ENCODE data around the gene BORCS6.
"Not testable (repeated sequence)": the region's sequence is repeated elsewhere in the genome, so short reads cannot be mapped to it uniquely, and the experiment has no call there.

BORCS6 gene

DNA sequence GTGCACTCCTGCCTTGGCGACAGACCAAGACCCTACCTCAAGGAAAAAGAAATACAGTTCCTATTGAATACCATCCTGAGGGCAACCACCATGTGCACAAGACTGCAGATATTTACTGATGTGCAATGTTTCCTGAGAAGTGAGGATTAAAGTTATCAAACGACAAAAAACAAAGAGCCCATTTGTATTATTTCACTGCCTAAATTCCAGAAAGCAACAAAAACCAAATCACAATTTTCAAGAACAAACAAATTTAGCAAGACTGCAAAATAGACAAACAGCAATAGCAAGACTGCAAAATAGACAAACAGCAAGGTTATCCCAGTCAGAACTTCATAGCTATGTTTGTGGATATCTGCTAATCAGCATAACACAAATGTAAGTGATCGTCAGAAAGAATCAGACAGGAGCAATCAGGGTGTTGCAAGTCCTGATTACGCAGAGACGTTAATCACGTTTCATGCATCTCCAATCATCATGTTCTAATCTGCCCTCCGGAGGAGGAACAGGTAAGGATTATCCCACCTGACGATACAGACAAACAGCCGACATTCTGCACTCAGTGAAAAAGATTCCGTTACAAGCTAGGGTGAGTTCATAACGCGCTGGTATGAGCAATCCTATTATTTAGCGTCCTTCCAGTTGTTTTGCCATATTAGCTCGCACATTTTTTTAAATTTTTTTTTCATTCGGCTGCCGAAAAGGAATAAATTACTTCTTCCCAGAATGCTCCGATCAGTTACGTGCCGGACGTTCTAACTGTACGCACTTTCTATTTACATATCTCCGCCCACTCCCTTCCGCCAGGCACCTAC, 16.7 kb downstream of the BORCS6 start:
- DNase-seq, result peak; percentile 49

DNA sequence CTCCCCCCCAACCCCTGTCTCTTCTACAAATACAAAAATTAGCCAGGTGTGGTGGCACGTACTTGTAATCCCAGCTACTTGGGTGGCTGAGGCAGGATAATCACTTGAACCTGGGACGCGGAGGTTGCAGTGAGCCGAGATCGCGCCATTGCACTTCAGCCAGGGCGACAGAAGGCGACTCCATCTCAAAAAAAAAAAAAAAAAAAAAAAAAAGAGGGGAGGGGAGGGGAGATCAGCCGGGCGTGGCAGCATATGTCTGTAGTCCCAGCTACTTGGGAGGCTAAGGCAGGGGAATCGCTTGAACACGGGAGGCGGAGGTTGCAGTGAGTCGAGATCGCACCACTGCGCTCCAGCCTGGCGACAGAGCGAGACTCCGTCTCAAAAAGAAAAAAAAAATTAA, 19.8 kb downstream of the BORCS6 start:
- DNase-seq, result not testable (repeated sequence)

GRCh38 chr17:8167526-8167925, 22.5 kb downstream of the BORCS6 start:
- DNase-seq, result no peak

GRCh38 chr17:8166731-8167130, 23.2 kb downstream of the BORCS6 start:
- no peak for DNase-seq

GRCh38 chr17:8164815-8165131, 25.2 kb downstream of the BORCS6 start:
- no peak for DNase-seq

- DNase-seq, result peak; percentile 68
Measured at GRCh38 chr17:8163978-8164814, 25.8 kb downstream of the BORCS6 start.

DNA sequence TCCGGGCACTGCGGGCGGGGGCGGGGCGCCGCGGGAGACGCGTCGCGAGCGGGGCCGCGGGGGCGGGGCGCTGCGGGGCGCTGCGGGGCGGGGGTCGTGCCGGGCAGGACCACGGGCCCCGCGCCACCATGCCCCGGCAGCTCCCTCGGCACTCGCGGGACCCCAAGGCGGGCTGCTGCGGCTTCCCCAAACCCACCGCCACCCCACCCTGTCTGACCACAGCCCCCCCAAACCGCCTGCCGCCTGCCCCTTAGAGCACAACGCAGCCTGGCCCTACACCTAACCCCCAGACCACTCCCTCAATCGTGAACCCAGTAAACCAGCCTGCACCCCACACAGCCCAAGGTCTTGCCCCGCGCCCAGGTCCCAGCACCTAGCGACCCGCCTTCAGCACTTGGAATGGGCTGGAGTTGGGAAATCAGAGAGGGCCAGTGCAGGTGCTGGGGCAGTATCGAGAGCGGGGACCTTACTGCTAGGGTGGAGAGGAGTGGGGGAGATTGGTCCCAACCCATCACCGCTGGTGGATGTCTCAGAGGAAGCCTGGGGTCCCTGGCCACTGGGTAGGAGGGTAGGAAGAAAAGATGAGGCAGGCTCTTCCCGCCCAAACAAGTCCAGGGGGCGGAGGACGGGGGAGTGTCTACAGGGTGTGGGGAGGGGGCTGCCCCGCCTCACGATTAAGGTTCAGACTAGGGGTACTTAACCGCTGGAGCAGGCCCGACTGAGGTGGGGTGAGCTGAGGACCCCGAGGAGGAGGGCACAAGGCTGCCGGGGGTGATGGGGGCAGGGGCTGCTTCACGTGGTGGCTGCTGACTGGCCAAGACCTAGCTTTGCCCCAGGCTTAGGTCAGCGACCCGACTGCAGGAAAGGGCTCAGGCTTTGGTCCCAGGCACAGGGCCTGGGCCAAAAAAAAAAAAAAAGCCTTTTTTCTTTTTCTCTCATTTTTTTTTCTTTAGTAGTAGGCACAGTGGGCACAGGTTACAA, 26.7 kb downstream of the BORCS6 start:
- DNase-seq, result no peak

DNA sequence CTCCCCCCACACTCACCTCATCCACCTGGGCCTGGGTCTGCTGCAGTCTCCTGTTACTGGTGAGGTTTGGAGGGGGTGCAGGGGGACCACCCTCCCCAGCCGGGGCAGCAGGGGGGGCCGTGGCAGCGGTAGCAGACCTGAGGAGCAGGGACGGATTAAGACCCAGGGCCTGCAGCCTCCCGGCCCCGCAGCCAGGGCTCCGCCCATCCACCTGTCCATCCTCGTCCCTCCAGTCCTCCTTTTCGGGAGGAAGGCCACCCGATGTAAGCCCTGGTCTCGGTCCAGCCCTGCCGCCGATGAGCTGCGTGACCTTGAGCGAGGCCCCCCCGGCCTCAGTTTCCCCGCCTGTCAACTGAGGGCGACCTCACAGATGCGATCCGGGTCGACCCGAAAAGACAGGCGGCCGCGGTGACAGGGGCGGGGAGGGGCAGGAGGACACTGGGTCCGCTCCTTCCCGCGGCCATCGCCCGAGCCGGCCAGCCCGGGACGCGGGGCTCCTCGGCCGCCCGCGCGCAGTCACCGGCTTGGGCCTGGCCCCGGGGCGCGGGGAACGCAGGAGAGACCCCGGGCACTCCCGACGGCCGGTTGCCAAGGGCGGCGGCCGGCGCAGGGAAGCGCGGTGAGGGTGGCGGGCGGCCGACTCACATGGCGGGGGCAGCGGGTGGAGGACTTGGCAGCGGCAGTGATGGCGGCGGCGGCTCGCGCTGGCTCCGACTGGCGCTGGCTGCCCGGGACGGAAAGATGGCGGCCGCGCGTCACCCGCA, 27.6 kb downstream of the BORCS6 start, which contains the start of gene VAMP2:
Gene VAMP2, minus strand, starts transcription at position 716 of the 764 bp plus-strand sequence. Its CDS starts 69 bp downstream, at position 647.
- peak; percentile 86 for DNase-seq

DNA sequence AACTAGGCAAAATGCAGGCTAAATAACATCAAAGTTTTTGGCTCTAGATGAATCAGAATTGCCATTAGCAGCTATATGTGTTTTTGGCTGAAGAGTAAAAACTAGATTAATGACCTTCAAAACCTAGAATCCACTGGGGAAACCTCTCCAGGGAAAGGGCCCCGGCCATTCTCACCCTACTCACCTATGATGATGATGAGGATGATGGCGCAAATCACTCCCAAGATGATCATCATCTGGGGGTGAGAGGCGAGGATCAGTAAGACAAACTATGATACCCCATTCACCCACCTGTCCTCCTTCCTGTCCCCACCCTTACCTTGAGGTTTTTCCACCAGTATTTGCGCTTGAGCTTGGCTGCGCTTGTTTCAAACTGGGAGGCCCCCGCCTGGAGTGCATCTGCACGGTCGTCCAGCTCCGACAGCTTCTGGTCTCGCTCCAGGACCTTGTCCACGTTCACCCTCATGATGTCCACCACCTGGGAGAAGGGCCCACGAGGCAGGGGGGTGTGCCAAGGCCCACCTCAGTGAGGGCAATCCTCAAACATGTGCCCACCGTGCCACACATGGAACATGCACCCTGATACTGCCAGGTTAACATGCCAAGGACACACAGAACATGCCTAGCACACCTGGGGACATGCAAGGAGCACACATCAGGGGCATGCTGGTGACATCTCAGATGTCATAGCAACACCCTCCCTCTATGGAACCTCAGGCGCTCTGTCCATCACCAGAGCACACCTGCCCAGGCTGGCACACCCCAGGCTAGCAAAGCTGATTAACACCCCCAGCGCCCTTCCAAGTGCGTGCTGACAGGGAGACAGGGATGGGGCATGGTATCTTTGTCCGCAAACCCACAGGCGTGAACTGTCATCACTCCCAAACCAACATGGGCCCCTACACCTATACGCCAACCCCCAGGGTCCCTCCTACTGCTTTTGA, 28.4 kb downstream of the BORCS6 start:
- DNase-seq, result peak; percentile 41

DNA sequence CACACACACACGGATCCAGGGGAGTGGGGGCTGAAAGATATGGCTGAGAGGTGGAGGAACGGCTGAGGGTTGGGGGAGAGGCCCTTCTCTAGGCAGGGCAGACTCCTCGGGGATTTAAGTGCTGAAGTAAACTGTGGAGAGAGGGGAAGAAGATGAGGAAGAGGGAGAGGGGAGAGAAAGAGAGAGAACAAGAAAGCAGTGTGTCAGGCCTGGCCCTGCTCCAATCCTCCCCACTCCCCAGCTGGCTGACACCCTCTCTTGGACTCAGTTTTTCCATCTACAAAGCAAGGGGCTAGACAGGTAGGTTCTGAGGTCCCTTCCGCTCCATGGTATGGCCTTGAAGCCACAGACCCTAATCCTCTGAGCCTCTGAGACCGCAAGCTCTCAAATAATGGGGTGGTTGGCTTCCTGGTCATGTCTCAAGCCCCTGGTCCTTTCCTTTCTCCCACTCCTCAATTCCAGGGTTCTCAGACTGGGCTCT, 29.2 kb downstream of the BORCS6 start:
- no peak for DNase-seq

DNA sequence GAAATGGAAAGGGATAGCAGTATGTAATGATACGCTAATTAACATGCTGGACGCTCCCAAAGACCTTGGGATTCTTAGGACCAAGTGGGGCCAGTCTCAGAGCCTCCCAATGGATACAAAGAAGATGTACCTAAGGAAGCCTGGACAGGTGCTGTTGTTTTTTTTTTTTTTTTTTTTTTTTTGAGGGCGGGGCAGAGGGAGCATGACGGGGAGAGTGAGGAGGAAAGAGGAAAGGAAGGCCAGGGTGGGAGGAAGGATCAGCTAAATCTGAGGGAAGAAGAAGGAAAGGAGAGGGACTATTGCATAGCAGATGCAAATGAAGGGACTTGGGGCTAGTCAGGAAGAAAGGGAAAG, 29.8 kb downstream of the BORCS6 start:
- no peak for DNase-seq

GRCh38 chr17:8159459-8160223, 30.3 kb downstream of the BORCS6 start:
- no peak for DNase-seq

DNA sequence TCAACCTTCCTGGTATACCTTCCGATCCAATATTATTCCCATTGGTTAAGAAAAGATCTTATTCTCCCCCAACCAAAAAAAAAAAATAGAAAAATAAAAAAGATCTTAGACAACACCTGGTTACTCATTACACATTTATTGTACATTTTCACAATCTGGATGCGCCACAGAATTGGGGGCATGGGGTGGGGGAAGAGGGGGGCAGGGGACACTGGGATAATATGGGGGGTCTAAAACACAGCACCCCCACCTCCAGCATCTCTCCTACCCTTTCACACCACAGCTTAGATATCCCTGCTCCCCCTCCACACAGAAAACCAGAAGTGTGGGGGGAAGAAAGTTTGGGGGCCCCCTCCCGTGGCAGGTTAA, 31.0 kb downstream of the BORCS6 start:
- DNase-seq, result no peak

GRCh38 chr17:8158267-8159031, 31.5 kb downstream of the BORCS6 start:
- peak; percentile 85 for DNase-seq

- peak; percentile 99 for DNase-seq
Measured at GRCh38 chr17:8156246-8156992, 33.6 kb downstream of the BORCS6 start.

DNA sequence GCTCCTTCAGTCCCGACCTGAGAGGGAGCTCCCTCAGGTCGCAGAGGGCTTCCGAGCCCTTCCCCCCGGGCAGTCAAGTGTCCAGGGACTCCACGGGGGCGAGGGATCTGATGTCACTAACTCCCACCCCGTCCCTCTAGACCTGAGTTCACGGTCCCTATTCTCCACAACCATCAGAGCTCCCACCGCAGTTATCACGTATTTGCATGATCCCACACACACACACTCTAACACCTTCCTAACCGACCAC, 34.1 kb downstream of the BORCS6 start:
- DNase-seq, result no peak

DNA sequence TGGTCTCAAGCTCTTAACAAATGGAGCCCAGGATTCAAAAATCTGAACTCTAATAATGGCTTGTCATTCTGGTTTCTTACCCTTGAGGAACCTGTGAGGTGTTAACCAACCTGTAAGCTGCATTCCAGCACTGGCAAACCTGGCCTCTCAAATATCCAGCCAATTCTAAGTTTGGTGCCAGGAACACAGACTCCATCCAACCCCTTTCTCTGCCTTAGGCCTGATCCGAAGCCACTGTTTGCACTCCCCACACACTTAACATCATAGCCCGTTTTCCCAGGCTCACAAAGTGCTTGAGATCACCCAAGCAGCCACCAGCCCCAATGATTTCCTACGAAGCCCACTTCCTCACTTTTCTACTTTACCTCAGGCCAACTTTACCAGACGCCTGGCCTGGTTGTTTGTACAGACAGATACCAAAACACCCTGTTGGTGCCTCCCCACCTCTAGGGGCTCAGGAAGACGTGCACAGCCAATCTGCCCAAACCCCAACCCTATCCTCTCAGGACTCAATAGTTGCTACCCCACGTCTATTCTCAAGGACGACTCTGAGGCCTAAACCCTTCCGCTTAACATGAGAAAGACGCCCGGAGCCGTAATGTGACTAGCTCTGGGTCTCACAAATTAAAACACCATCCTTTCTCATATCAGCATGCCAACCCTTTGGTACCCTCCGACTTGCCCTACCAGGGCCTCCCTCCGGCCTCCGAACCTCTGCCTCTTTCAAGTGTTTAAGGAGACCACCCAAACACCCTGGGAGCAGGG, 34.6 kb downstream of the BORCS6 start:
- DNase-seq, result peak; percentile 34

GRCh38 chr17:8154608-8155155, 35.3 kb downstream of the BORCS6 start:
- DNase-seq, result no peak

Data from activated T-cell treated with anti-CD3 and anti-CD28 coated beads, Interleukin-2, amount 50 U/mL, for 1 hour (primary cell).